Activated B cell treated with CpG ODN at 0.5 μM for 24 hours (primary cell): ENCODE data around the gene TMEM255B. TPM values are rescaled to one million over a fixed set of nuclear protein-coding genes. Genes with fewer than 3 reads are reported as not detected.

Experiments used
- ATAC-seq: fragments of 200-7000 bp; cut with Tn5 transposase; one replicate; pipeline ENCODE4 v1.10.0; 2021; ENCODE audit warnings: low read depth, mild to moderate bottlenecking, moderate library complexity
- CTCF ChIA-PET: fragments of 350-600 bp; sonication (Branson Sonifier 250); formaldehyde crosslinking; loops from one replicate; lab custom pipeline; 2021; ENCODE audit warnings: antibody characterized with exemption; lab: Charles Lee
- POLR2A ChIA-PET: fragments of 350-600 bp; sonication (Branson Sonifier 250); formaldehyde crosslinking; loops from one replicate; lab custom pipeline; 2021; ENCODE audit warnings: antibody characterized with exemption; lab: Charles Lee
- DNase-seq: peaks from one replicate; pipeline ENCODE4 v3.0.0; 2022
- H3K27ac Mint-ChIP-seq: one replicate; pipeline ENCODE4 v1.8.0; 2020; ENCODE audit warnings: mixed read lengths
- H3K27me3 Mint-ChIP-seq: one replicate; pipeline ENCODE4 v1.8.0; 2021; ENCODE audit warnings: mixed read lengths
- H3K36me3 Mint-ChIP-seq: one replicate; pipeline ENCODE4 v1.8.0; 2021; ENCODE audit warnings: low read depth, mixed read lengths
- H3K4me1 Mint-ChIP-seq: one replicate; pipeline ENCODE4 v1.8.0; 2021; ENCODE audit warnings: mixed read lengths
- H3K4me3 Mint-ChIP-seq: one replicate; pipeline ENCODE4 v1.8.0; 2020; ENCODE audit warnings: mild to moderate bottlenecking, mixed read lengths
- H3K9me3 Mint-ChIP-seq: one replicate; pipeline ENCODE4 v1.8.0; 2020; ENCODE audit warnings: mixed read lengths
- CTCF ChIP-seq: fragments of 200-600 bp; IDR thresholded peaks from one replicate; pipeline ENCODE4 v1.8.0; 2022; ENCODE audit warnings: antibody characterized with exemption, mild to moderate bottlenecking
- intact Hi-C: fragments of 100-400 bp; cut with micrococcal nuclease; formaldehyde crosslinking; loops from one replicate; pipeline ENCODE4 v1.15.1; 2024
- total RNA-seq: library from RNA; stranded (reverse); gene quantifications from 2 replicates; pipeline ENCODE4 v1.2.3, GENCODE V29; 2022

TMEM255B gene
- total RNA-seq, 1 donor from 2014 or later = 6.2 TPM

DNA sequence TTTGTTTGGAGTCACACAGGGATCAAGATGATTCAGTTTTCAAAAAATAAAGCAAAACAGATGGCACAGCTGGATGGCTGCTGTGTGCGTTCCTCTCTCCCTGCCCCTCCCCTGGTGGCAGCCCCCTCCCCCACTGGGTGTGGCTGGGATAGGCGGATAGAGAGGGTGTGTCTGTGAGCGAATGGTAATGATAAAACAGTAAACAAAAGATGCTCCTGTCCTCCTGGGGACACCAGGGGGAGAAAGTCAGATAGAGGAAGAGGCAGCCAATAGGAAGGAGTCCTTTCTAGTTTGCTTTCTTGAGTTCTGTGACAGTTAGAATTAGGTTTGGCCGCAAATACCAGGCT lies 6.5 kb downstream of the TMEM255B start:
- H3K9me3 Mint-ChIP-seq = no peaks in the 10 kb centered on the region
- no peak overlapping the region for H3K27ac Mint-ChIP-seq
- no peak for TF ChIP-seq CTCF
- intact Hi-C loops = no loop called here
- no peaks in the 10 kb centered on the region for H3K4me1 Mint-ChIP-seq
- no peak overlapping the region for H3K4me3 Mint-ChIP-seq
- ChIA-PET POLR2A (no interaction called here), CTCF (no interaction called here)
- no peak for DNase-seq
- no peaks in the 10 kb centered on the region for H3K36me3 Mint-ChIP-seq
- no peak for ATAC-seq
- peaks cover 22% of the 10 kb centered on the region for H3K27me3 Mint-ChIP-seq

- TF ChIP-seq CTCF = no peak
- intact Hi-C loops = no loop called here
- no peaks in the 10 kb centered on the region for H3K9me3 Mint-ChIP-seq
- H3K27ac Mint-ChIP-seq = no peak overlapping the region
- ChIA-PET POLR2A (no interaction called here), CTCF (no interaction called here)
- no peaks in the 10 kb centered on the region for H3K4me1 Mint-ChIP-seq
- no peaks in the 10 kb centered on the region for H3K36me3 Mint-ChIP-seq
- no peak overlapping the region for H3K4me3 Mint-ChIP-seq
- no peak for DNase-seq
- no peak for ATAC-seq
- peaks cover 17% of the 10 kb centered on the region for H3K27me3 Mint-ChIP-seq
These were observed 7.2 kb downstream of the TMEM255B start for GRCh38 chr13:113766035-113766800.

DNA sequence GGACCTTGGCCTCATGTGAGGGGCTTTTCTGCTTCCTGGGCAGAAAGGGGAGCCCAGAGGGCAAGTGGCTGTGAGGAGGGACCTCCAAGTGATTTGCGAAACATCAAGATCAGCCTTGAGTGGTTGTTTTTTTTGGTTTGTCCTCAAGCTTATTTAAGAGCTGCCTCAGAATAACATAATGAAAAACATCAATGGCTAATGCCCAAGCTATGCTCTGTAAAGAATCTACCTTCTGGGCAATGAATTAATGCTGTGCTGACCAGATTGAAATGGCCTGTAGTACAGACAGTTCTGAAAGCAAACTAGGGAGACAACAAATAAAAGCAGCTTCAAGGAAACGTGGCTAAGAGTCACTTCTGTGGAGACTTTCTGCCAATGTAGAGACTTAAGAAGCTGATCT lies 8.3 kb downstream of the TMEM255B start:
- no peak overlapping the region for H3K27ac Mint-ChIP-seq
- no peaks in the 10 kb centered on the region for H3K36me3 Mint-ChIP-seq
- CTCF ChIA-PET = no interaction called here
- intact Hi-C loops = no loop called here
- no peak for TF ChIP-seq CTCF
- DNase-seq (no peak), ATAC-seq (no peak)
- H3K27me3 Mint-ChIP-seq = peaks cover 8% of the 10 kb centered on the region
- peaks cover 3% of the 10 kb centered on the region for H3K9me3 Mint-ChIP-seq
- H3K4me1 Mint-ChIP-seq = no peaks in the 10 kb centered on the region
- POLR2A ChIA-PET = no interaction called here
- no peak overlapping the region for H3K4me3 Mint-ChIP-seq

- no peak overlapping the region for H3K27ac Mint-ChIP-seq
- H3K4me3 Mint-ChIP-seq = no peak overlapping the region
- intact Hi-C loops = no loop called here
These were observed 9.2 kb downstream of the TMEM255B start for GRCh38 chr13:113768018-113768905.

More at GRCh38 chr13:113768018-113768905, 9.2 kb downstream of the TMEM255B start:
- Mint-ChIP-seq H3K4me1 (no peaks in the 10 kb centered on the region), H3K27me3 (peaks cover 7% of the 10 kb centered on the region), H3K9me3 (peaks cover 7% of the 10 kb centered on the region), H3K36me3 (no peaks in the 10 kb centered on the region)
- no peak for ATAC-seq
- POLR2A ChIA-PET = no interaction called here
- TF ChIP-seq CTCF = no peak
- DNase-seq = no peak
- CTCF ChIA-PET = no interaction called here
